GM23338 (cell line): ENCODE results near the gene PACSIN3. TPM values are rescaled to one million over a fixed set of nuclear protein-coding genes. Genes with fewer than 3 reads are reported as not detected.

Experiments
- ATAC-seq: fragments of 200-7000 bp; cut with Tn5 transposase; 3 replicates; pipeline ENCODE4 v1.9.1; 2020
- DNase-seq: peaks from one replicate; pipeline ENCODE4 v3.0.0-alpha.2; 2015; ENCODE audit warnings: low spot score
- H2AFZ ChIP-seq: fragments of 200-600 bp; sonication (generic); 2 replicates; pipeline ENCODE4 v1.8.0; 2016; ENCODE audit warnings: antibody characterized with exemption, mild to moderate bottlenecking, moderate library complexity
- H3F3A ChIP-seq: fragments of 200-600 bp; sonication (generic); replicated peaks from 2 replicates; pipeline ENCODE4 v1.8.0; 2017; ENCODE audit warnings: antibody characterized with exemption, mixed run types, low read depth
- H3K27ac ChIP-seq: fragments of 200-600 bp; sonication (generic); 2 replicates; pipeline ENCODE4 v1.6.1; 2016; ENCODE audit warnings: low read depth
- H3K27me3 ChIP-seq: fragments of 200-600 bp; sonication (generic); 2 replicates; pipeline ENCODE4 v1.8.0; 2016; ENCODE audit warnings: mild to moderate bottlenecking, mixed run types, moderate library complexity; ENCODE audit not compliant: insufficient read depth
- H3K36me3 ChIP-seq: fragments of 200-600 bp; sonication (generic); 2 replicates; pipeline ENCODE4 v1.8.0; 2016; ENCODE audit warnings: mild to moderate bottlenecking; ENCODE audit not compliant: insufficient read depth
- H3K4me1 ChIP-seq: fragments of 200-600 bp; sonication (generic); 2 replicates; pipeline ENCODE4 v1.8.0; 2016; ENCODE audit warnings: mild to moderate bottlenecking, moderate library complexity; ENCODE audit not compliant: insufficient read depth
- H3K4me2 ChIP-seq: fragments of 200-600 bp; sonication (generic); 2 replicates; pipeline ENCODE4 v1.7.1; 2017; ENCODE audit warnings: mixed run types
- H3K4me3 ChIP-seq: fragments of 200-600 bp; sonication (generic); 2 replicates; pipeline ENCODE4 v1.6.1; 2016; ENCODE audit warnings: mixed run types
- H3K79me2 ChIP-seq: fragments of 200-600 bp; sonication (generic); replicated peaks from 2 replicates; pipeline ENCODE4 v1.8.0; 2017; ENCODE audit warnings: mild to moderate bottlenecking; ENCODE audit not compliant: insufficient read depth
- H3K9me2 ChIP-seq: fragments of 200-600 bp; sonication (generic); 2 replicates; pipeline ENCODE4 v1.8.0; 2017; ENCODE audit not compliant: insufficient read depth
- H4K20me1 ChIP-seq: fragments of 200-600 bp; sonication (generic); replicated peaks from 2 replicates; pipeline ENCODE4 v1.8.0; 2017; ENCODE audit warnings: mild to moderate bottlenecking; ENCODE audit not compliant: insufficient read depth
- H3K27ac Mint-ChIP-seq: 2 replicates; pipeline ENCODE4 v1.8.0; 2020; ENCODE audit warnings: inconsistent platforms, mild to moderate bottlenecking, moderate library complexity, mixed read lengths
- H3K27me3 Mint-ChIP-seq: 3 replicates; pipeline ENCODE4 v1.8.0; 2022; ENCODE audit warnings: low read depth, mild to moderate bottlenecking, moderate library complexity, mixed read lengths, inconsistent platforms; ENCODE audit not compliant: insufficient read depth, poor library complexity
- H3K36me3 Mint-ChIP-seq: 3 replicates; pipeline ENCODE4 v1.8.0; 2021; ENCODE audit warnings: low read depth, mild to moderate bottlenecking, inconsistent platforms, moderate library complexity, mixed read lengths
- H3K4me1 Mint-ChIP-seq: 3 replicates; pipeline ENCODE4 v1.8.0; 2020; ENCODE audit warnings: mild to moderate bottlenecking, inconsistent platforms, mixed read lengths
- H3K4me3 Mint-ChIP-seq: 3 replicates; pipeline ENCODE4 v1.8.0; 2021; ENCODE audit warnings: moderate library complexity, mild to moderate bottlenecking, inconsistent platforms, mixed read lengths
- H3K9me3 Mint-ChIP-seq: 3 replicates; pipeline ENCODE4 v1.8.0; 2020; ENCODE audit warnings: moderate library complexity, mild to moderate bottlenecking, inconsistent platforms, mixed read lengths
- ETS1 ChIP-seq: IDR thresholded peaks from 2 replicates; pipeline ENCODE4 v1.6.1; 2016; ENCODE audit warnings: antibody characterized with exemption
- REST ChIP-seq: IDR thresholded peaks from one replicate; pipeline ENCODE4 v1.6.1; 2018; ENCODE audit warnings: antibody characterized with exemption; ENCODE audit not compliant: unreplicated experiment
- ZNF114 ChIP-seq: fragments of 250-450 bp; sonication (Bioruptor Pico); IDR thresholded peaks from 2 replicates; pipeline ENCODE4 v1.5.0; 2020; ENCODE audit warnings: mild to moderate bottlenecking, moderate library complexity
- ZNF331 ChIP-seq: fragments of 250-450 bp; sonication (Bioruptor Pico); IDR thresholded peaks from 2 replicates; pipeline ENCODE4 v1.5.0; 2020; ENCODE audit warnings: low read depth, mild to moderate bottlenecking, moderate library complexity
- polyA plus RNA-seq: library from polyadenylated mRNA; unstranded; fragments of >200 nt; fragmentation: Nextera tagmentation; extraction: Ambion mirVana; gene quantifications from 2 replicates; pipeline ENCODE4 v1.2.1, GENCODE V29; 2016
- total RNA-seq: library from RNA; depleted of rRNA; stranded (reverse); fragments of >200 nt; shearing (Covaris generic); gene quantifications from 2 replicates; pipeline ENCODE4 v1.2.3, GENCODE V29; 2014
- TF ChIP-seq, protein P1 (sequence below), 2 experiments: fragments of 200-600 bp in 1 of 2; sonication (generic) in 1 of 2; conservative IDR thresholded peaks; 2 replicates each; pipeline versions ENCODE4 v1.5.1 to v1.6.1; 2016 to 2017; ENCODE audit warnings: antibody characterized with exemption in 2 of 2, low read depth in 2 of 2, mild to moderate bottlenecking in 2 of 2, moderate library complexity in 1 of 2

Gene PACSIN3
- total and polyA plus RNA-seq, 2 experiments from 2014 or later = 39.6 to 72.1 TPM

DNA sequence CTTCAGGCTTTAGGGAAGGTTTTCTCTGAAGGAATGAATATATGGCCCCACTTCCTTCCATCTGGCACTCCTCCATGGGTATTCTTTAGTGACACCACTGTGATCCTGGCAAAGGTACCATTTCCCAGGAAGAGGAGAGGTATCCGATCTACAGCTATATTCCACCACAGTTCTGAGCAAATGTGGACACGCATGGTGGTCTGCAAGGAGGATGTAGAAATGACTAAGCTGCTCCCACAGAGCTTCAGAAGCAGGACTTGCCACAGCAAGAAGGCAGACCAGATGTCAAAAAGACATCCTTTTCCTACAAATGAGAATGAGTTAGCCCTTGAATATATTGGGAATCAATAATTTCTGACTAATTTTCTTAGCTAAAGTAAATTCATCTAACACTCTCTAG is 55.1 kb downstream of the PACSIN3 start:
- H3K9me3 Mint-ChIP-seq = no peaks in the 10 kb centered on the region
- H3K9me2 ChIP-seq = no peaks in the 10 kb centered on the region
- H3K27me3 ChIP-seq = no peaks in the 10 kb centered on the region
- H3K4me3 Mint-ChIP-seq = no peak overlapping the region
- no peak overlapping the region for H2AFZ ChIP-seq
- no peak for TF ChIP-seq ZNF114 (CRISPR knock-in tag)
- no peak for TF ChIP-seq REST
- TF ChIP-seq, protein P1, sequence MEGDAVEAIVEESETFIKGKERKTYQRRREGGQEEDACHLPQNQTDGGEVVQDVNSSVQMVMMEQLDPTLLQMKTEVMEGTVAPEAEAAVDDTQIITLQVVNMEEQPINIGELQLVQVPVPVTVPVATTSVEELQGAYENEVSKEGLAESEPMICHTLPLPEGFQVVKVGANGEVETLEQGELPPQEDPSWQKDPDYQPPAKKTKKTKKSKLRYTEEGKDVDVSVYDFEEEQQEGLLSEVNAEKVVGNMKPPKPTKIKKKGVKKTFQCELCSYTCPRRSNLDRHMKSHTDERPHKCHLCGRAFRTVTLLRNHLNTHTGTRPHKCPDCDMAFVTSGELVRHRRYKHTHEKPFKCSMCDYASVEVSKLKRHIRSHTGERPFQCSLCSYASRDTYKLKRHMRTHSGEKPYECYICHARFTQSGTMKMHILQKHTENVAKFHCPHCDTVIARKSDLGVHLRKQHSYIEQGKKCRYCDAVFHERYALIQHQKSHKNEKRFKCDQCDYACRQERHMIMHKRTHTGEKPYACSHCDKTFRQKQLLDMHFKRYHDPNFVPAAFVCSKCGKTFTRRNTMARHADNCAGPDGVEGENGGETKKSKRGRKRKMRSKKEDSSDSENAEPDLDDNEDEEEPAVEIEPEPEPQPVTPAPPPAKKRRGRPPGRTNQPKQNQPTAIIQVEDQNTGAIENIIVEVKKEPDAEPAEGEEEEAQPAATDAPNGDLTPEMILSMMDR (conservative IDR thresholded peaks at IDR 0.05; ENCODE audit: low read depth in 2 of 2) = no peak
- no peak for TF ChIP-seq ZNF331 (CRISPR knock-in tag)
- no peak for TF ChIP-seq ETS1
- H3K4me1 ChIP-seq = peaks cover 22% of the 10 kb centered on the region
- no peaks in the 10 kb centered on the region for H3K36me3 ChIP-seq
- no peak overlapping the region for H3K27ac Mint-ChIP-seq
- H4K20me1 ChIP-seq = no peaks in the 10 kb centered on the region; the same call in 1 of the 2 replicates
- no peaks in the 10 kb centered on the region for H3K36me3 Mint-ChIP-seq
- H3K4me1 Mint-ChIP-seq = peaks cover 16% of the 10 kb centered on the region
- H3K4me3 ChIP-seq = no peak overlapping the region
- peaks cover 3% of the 10 kb centered on the region for H3K27me3 Mint-ChIP-seq
- no peak for DNase-seq
- ATAC-seq = no peak
- no peak overlapping the region for H3K27ac ChIP-seq
- no peak overlapping the region; the same call in 1 of the 2 replicates for H3K4me2 ChIP-seq
- no peaks in the 10 kb centered on the region for H3K79me2 ChIP-seq
- no peaks in the 10 kb centered on the region for H3F3A ChIP-seq

GRCh38 chr11:47130543-47130942 is 55.7 kb downstream of the PACSIN3 start:
- no peak overlapping the region for H3K4me3 ChIP-seq
- peaks cover 16% of the 10 kb centered on the region for H3K4me1 Mint-ChIP-seq
- no peaks in the 10 kb centered on the region for H3K36me3 ChIP-seq
- no peak overlapping the region for H3K27ac ChIP-seq
- no peaks in the 10 kb centered on the region for H3K9me2 ChIP-seq
- DNase-seq (peak; percentile 52), ATAC-seq (peak; percentile 90)
- H3K36me3 Mint-ChIP-seq = no peaks in the 10 kb centered on the region
- no peaks in the 10 kb centered on the region for H3F3A ChIP-seq
- peak overlapping the region; percentile 71 for H3K4me2 ChIP-seq
- no peaks in the 10 kb centered on the region for H3K27me3 ChIP-seq
- no peaks in the 10 kb centered on the region for H3K79me2 ChIP-seq
- peak overlapping the region; percentile 1; the same call in 1 of the 3 replicates for H3K4me3 Mint-ChIP-seq
- H3K27me3 Mint-ChIP-seq = peaks cover 3% of the 10 kb centered on the region
- peaks cover 22% of the 10 kb centered on the region for H3K4me1 ChIP-seq
- H3K27ac Mint-ChIP-seq = no peak overlapping the region; the same call in 1 of the 2 replicates
- H3K9me3 Mint-ChIP-seq = no peaks in the 10 kb centered on the region
- no peaks in the 10 kb centered on the region; the same call in 1 of the 2 replicates for H4K20me1 ChIP-seq
- H2AFZ ChIP-seq = no peak overlapping the region
- no peak for TF ChIP-seq REST
